Endodermal cell (in vitro differentiated cells): Measurements from ENCODE around the gene TMEM59. TPM values are rescaled to one million over a fixed set of nuclear protein-coding genes. Genes with fewer than 3 reads are reported as not detected.

Experiments used
- DNase-seq: peaks from one replicate; pipeline ENCODE4 v3.0.0-alpha.2; 2017
- H3K27ac ChIP-seq: 2 replicates; pipeline ENCODE4 v1.5.1; 2013; ENCODE audit warnings: mild to moderate bottlenecking, low read depth, low read length, moderate library complexity
- H3K27me3 ChIP-seq: 2 replicates; pipeline ENCODE4 v1.6.1; 2013; ENCODE audit warnings: mild to moderate bottlenecking, low read length, moderate library complexity; ENCODE audit not compliant: insufficient read depth, control insufficient read depth, poor library complexity, severe bottlenecking
- H3K36me3 ChIP-seq: 2 replicates; pipeline ENCODE4 v1.7.0; 2013; ENCODE audit warnings: mild to moderate bottlenecking, low read length, moderate library complexity; ENCODE audit not compliant: control insufficient read depth, insufficient read depth
- H3K4me1 ChIP-seq: one replicate; pipeline ENCODE4 v1.7.0; 2013; ENCODE audit warnings: low read length; ENCODE audit not compliant: control insufficient read depth, insufficient read depth
- H3K4me3 ChIP-seq: 2 replicates; pipeline ENCODE4 v1.5.1; 2013; ENCODE audit warnings: mild to moderate bottlenecking, low read length, moderate library complexity
- H3K9ac ChIP-seq: 2 replicates; pipeline ENCODE4 v1.6.1; 2013; ENCODE audit warnings: mild to moderate bottlenecking, low read length, moderate library complexity; ENCODE audit not compliant: poor library complexity, severe bottlenecking; ENCODE audit errors: extremely low read depth
- H3K9me3 ChIP-seq: 2 replicates; pipeline ENCODE4 v1.6.1; 2013; ENCODE audit warnings: mild to moderate bottlenecking, low read length, moderate library complexity; ENCODE audit not compliant: control insufficient read depth
- H3K27ac Mint-ChIP-seq: 2 replicates; pipeline ENCODE4 v1.8.0; 2020; ENCODE audit warnings: mixed read lengths
- H3K27me3 Mint-ChIP-seq: 2 replicates; pipeline ENCODE4 v1.8.0; 2021; ENCODE audit warnings: mild to moderate bottlenecking, mixed read lengths; ENCODE audit not compliant: insufficient read depth
- H3K36me3 Mint-ChIP-seq: 2 replicates; pipeline ENCODE4 v1.8.0; 2020; ENCODE audit warnings: low read depth, mixed read lengths
- H3K4me1 Mint-ChIP-seq: 2 replicates; pipeline ENCODE4 v1.8.0; 2020; ENCODE audit warnings: mixed read lengths
- H3K4me3 Mint-ChIP-seq: 2 replicates; pipeline ENCODE4 v1.8.0; 2020; ENCODE audit warnings: mild to moderate bottlenecking, moderate library complexity, mixed read lengths
- H3K9me3 Mint-ChIP-seq: 2 replicates; pipeline ENCODE4 v1.8.0; 2020; ENCODE audit warnings: mild to moderate bottlenecking, mixed read lengths
- WGBS, 2 experiments: methylation state at CpG; one replicate each; pipeline versions ENCODE4 v1.1.5 to v1.1.7; 2013; ENCODE audit warnings: missing lambda C conversion rate in 2 of 2, mixed read lengths in 1 of 2; ENCODE audit not compliant: insufficient coverage in 1 of 2, insufficient read length in 1 of 2; 5-methylcytosine and 5-hydroxymethylcytosine counted together
- total RNA-seq, 2 donors: library from RNA; stranded (reverse); fragmentation: NEBNext Ultra II Directional in 1 of 2; extraction: Animal tissue kit (Norgen Biotek cat#: 25700) in 1 of 2; gene quantifications; 2 replicates in 1 of 2; 3 replicates in 1 of 2; pipeline ENCODE4 v1.2.1, GENCODE V29; 2021
- TF ChIP-seq, protein P1 (sequence below): fragments of 200-600 bp; sonication (generic); conservative IDR thresholded peaks from 2 replicates; pipeline ENCODE4 v1.5.0; 2021; ENCODE audit warnings: antibody characterized with exemption, mild to moderate bottlenecking

Gene TMEM59
- total RNA-seq, 2 donors from 2014 or later = 99.6 to 112 TPM

DNA sequence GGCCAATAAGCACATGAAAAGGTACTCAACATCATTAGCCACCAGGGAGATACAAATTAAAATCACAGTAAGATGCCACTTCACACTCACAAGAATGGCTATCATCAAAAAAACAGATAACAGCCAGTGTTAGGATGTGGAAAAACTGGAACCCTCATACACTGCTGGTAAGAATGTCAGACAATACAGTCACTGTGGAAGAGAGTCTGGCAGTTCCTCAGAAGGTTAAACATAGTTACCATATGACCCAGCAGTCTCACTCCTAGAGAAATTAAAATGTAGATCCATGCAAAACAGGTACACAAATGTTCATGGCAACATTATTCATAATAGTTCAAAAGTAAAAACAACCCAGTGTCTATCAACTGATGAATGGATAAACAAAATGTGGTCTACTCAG is 68.3 kb downstream of the TMEM59 start:
- Histone ChIP-seq H3K36me3 (no peaks in the 10 kb centered on the region), H3K27ac (no peak overlapping the region), H3K9ac (no peak overlapping the region), H3K4me3 (no peak overlapping the region), H3K9me3 (no peaks in the 10 kb centered on the region), H3K27me3 (no peaks in the 10 kb centered on the region), H3K4me1 (peaks cover 7% of the 10 kb centered on the region)
- H3K36me3 Mint-ChIP-seq = no peaks in the 10 kb centered on the region
- H3K4me1 Mint-ChIP-seq = peaks cover 21% of the 10 kb centered on the region
- no peak overlapping the region for H3K4me3 Mint-ChIP-seq
- H3K27me3 Mint-ChIP-seq = no peaks in the 10 kb centered on the region
- no peak overlapping the region for H3K27ac Mint-ChIP-seq
- H3K9me3 Mint-ChIP-seq = no peaks in the 10 kb centered on the region
- TF ChIP-seq, protein P1, sequence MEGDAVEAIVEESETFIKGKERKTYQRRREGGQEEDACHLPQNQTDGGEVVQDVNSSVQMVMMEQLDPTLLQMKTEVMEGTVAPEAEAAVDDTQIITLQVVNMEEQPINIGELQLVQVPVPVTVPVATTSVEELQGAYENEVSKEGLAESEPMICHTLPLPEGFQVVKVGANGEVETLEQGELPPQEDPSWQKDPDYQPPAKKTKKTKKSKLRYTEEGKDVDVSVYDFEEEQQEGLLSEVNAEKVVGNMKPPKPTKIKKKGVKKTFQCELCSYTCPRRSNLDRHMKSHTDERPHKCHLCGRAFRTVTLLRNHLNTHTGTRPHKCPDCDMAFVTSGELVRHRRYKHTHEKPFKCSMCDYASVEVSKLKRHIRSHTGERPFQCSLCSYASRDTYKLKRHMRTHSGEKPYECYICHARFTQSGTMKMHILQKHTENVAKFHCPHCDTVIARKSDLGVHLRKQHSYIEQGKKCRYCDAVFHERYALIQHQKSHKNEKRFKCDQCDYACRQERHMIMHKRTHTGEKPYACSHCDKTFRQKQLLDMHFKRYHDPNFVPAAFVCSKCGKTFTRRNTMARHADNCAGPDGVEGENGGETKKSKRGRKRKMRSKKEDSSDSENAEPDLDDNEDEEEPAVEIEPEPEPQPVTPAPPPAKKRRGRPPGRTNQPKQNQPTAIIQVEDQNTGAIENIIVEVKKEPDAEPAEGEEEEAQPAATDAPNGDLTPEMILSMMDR = no peak
- no peak for DNase-seq

DNA sequence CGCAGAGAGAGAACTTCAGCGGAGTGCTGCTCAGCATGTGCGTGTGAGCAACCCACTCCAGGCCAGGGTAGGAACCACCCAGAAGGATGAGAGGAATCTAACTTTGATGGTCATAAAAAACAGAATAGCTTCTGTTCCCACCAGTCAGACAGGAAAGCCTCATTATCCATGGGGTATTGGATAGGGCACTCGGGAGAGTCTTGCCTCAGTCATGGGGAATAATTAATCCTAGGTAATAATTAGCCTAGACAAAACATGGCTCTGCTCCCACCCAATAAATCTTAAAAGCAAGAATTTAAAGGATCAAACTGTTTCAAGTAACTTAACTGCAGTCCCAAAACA is 70.3 kb downstream of the TMEM59 start:
- Histone ChIP-seq H3K27ac (no peak overlapping the region), H3K36me3 (no peaks in the 10 kb centered on the region), H3K27me3 (no peaks in the 10 kb centered on the region), H3K9me3 (no peaks in the 10 kb centered on the region), H3K4me3 (peak overlapping the region; percentile 71), H3K9ac (no peak overlapping the region), H3K4me1 (peaks cover 7% of the 10 kb centered on the region)
- TF ChIP-seq, protein P1 = no peak
- H3K36me3 Mint-ChIP-seq = no peaks in the 10 kb centered on the region
- no peaks in the 10 kb centered on the region for H3K9me3 Mint-ChIP-seq
- H3K27me3 Mint-ChIP-seq = no peaks in the 10 kb centered on the region
- WGBS, 2 experiments = 8 to 32% methylated on average over 3 to 4 of the region's 4 CpGs
- DNase-seq = no peak
- peak overlapping the region; percentile 40 for H3K4me3 Mint-ChIP-seq
- peak overlapping the region; percentile 13 for H3K27ac Mint-ChIP-seq
- H3K4me1 Mint-ChIP-seq = peaks cover 23% of the 10 kb centered on the region

DNA sequence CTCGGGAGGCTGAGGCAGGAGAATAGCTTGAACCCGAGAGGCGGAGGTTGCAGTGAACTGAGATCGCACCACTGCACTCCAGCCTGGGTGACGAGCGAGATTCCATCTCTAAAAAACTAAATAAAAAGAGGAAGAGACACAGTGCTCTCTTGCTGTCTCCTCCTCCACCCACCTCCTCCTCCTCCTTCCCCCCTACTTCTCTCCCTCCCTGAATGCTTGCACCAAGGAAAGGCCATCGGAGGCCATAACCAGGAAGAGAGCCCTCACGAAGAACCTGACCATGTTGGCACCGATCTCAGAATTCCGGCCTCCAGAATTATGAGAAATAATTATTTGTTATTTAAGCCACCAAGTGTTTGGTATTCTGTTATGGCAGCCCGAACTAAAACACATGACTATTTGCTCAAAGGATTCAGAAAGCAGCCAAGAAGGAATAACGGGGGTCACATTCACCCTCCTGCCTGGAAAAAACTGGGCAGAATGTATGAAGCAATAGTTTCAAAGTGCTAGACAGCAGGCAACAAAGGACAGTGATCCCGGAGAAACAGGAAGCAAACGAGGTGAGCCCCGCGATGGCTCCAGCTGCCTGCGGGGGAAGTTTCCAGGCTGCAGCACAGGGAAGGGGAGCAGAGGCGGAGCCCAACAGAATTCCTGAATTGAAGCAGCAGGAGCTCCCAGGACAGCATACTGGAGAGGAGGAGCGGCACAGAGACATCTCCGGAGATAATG is 70.8 kb downstream of the TMEM59 start:
- no peak overlapping the region for H3K27ac ChIP-seq
- H3K9ac ChIP-seq = no peak overlapping the region
- no peaks in the 10 kb centered on the region for H3K9me3 ChIP-seq
- peak; percentile 90 for DNase-seq
- no peaks in the 10 kb centered on the region for H3K27me3 Mint-ChIP-seq
- TF ChIP-seq, protein P1 = no peak
- H3K4me1 ChIP-seq = peaks cover 7% of the 10 kb centered on the region
- 40 to 52% methylated on average over 16 to 20 of the region's 20 CpGs for WGBS, 2 experiments
- no peaks in the 10 kb centered on the region for H3K9me3 Mint-ChIP-seq
- H3K27me3 ChIP-seq = no peaks in the 10 kb centered on the region
- H3K36me3 ChIP-seq = no peaks in the 10 kb centered on the region
- H3K4me1 Mint-ChIP-seq = peaks cover 23% of the 10 kb centered on the region
- H3K36me3 Mint-ChIP-seq = no peaks in the 10 kb centered on the region
- H3K4me3 Mint-ChIP-seq = peak overlapping the region; percentile 40
- peak overlapping the region; percentile 71 for H3K4me3 ChIP-seq
- peak overlapping the region; percentile 13 for H3K27ac Mint-ChIP-seq
